Transverse colon (tissue), 4 donors: ENCODE data around the gene MAPK13.

Experiments used
- POLR2A ChIP-seq: fragments of 450-650 bp; IDR thresholded peaks from one replicate; pipeline ENCODE4 v1.6.1; 2016; ENCODE audit warnings: antibody characterized with exemption, mild to moderate bottlenecking, moderate library complexity
- POLR2AphosphoS5 ChIP-seq, 3 donors: sonication (generic); formaldehyde crosslinking; IDR thresholded peaks; one replicate each; pipeline ENCODE4 v1.6.1; 2016; ENCODE audit warnings: antibody characterized with exemption in 3 of 3
- TF ChIP-seq, protein P1 (sequence below), 5 experiments: fragments of 200-600 bp in 3 of 5; fragments of 450-650 bp in 2 of 5; sonication (generic) in 3 of 5; IDR thresholded peaks; 1 replicate in 2 of 5; 2 replicates in 3 of 5; pipeline ENCODE4 v1.5.1; 2016 to 2017; ENCODE audit warnings: antibody characterized with exemption in 5 of 5, inconsistent platforms in 3 of 5, mild to moderate bottlenecking in 2 of 5, moderate library complexity in 1 of 5

DNA sequence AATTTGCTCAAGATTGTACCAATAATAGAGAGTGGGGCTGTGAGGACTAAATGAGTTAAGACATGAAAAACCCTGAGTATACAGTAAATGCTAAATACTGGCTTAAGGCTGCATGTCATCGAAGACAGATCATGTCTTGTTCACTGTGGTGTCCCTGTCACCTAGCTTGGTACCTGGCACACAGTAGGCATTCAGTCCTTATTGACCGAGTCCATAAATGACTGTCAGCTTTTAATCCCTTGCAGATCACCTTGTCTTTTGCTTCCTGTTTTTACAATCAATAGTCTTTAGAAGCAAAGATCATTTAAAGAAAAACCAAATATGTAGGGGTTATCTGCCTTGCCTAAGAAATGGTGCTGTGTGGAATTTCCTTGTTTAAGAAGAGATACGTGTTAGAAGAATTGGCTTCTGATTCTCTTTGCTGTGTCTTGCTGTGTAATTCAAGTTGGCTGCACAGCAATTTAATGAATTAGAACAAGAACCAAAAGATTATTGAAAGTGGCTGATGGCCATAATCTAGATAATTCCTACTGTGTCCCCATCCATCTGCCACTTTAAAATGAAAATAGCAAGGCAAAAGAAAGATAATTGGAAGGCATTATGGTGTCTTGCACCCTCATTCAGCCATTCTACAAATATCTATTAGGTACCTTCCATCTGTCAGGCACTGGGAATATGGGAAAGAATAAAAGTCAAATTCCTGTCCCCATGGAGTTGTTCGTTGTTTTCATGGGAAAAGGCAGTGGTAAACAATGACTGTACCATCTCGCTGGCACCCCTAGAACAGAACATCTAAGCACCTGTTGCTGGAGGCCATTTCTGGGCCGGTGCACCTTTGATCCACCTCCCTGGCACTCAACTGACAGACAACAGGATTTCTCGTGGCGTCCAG, 12.4 kb upstream of the MAPK13 start:
- TF ChIP-seq, protein P1, sequence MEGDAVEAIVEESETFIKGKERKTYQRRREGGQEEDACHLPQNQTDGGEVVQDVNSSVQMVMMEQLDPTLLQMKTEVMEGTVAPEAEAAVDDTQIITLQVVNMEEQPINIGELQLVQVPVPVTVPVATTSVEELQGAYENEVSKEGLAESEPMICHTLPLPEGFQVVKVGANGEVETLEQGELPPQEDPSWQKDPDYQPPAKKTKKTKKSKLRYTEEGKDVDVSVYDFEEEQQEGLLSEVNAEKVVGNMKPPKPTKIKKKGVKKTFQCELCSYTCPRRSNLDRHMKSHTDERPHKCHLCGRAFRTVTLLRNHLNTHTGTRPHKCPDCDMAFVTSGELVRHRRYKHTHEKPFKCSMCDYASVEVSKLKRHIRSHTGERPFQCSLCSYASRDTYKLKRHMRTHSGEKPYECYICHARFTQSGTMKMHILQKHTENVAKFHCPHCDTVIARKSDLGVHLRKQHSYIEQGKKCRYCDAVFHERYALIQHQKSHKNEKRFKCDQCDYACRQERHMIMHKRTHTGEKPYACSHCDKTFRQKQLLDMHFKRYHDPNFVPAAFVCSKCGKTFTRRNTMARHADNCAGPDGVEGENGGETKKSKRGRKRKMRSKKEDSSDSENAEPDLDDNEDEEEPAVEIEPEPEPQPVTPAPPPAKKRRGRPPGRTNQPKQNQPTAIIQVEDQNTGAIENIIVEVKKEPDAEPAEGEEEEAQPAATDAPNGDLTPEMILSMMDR (IDR thresholded peaks at IDR 0.05): no peak
- no peak for TF ChIP-seq POLR2A
- TF ChIP-seq POLR2AphosphoS5 (IDR thresholded peaks at IDR 0.05): no peak
